HEK293 (cell line): ENCODE results near the gene DLX6.

Experiments used
- BCL11B ChIP-seq: fragments of 450-650 bp; formaldehyde crosslinking; IDR thresholded peaks from 2 replicates; pipeline ENCODE4 v1.5.1; 2016; ENCODE audit warnings: low read depth, missing biosample characterization, missing genetic modification characterization
- GLI4 ChIP-seq: fragments of 450-650 bp; formaldehyde crosslinking; IDR thresholded peaks from 2 replicates; pipeline ENCODE4 v1.5.1; 2016; ENCODE audit warnings: missing biosample characterization, missing genetic modification characterization
- GLIS2 ChIP-seq: fragments of 450-650 bp; formaldehyde crosslinking; IDR thresholded peaks from 2 replicates; pipeline ENCODE4 v1.5.1; 2016; ENCODE audit warnings: missing biosample characterization, missing genetic modification characterization
- SCRT2 ChIP-seq: fragments of 450-650 bp; formaldehyde crosslinking; IDR thresholded peaks from 2 replicates; pipeline ENCODE4 v1.5.1; 2016; ENCODE audit warnings: missing biosample characterization, missing genetic modification characterization
- TCF7L2 ChIP-seq: IDR thresholded peaks from 2 replicates; pipeline ENCODE4 v1.6.1; 2011; ENCODE audit warnings: low read depth, mild to moderate bottlenecking, inconsistent platforms, low read length, moderate library complexity, borderline replicate concordance
- TSHZ1 ChIP-seq: fragments of 450-650 bp; formaldehyde crosslinking; IDR thresholded peaks from 2 replicates; pipeline ENCODE4 v1.5.1; 2016; ENCODE audit warnings: missing biosample characterization, missing genetic modification characterization, borderline replicate concordance
- ZBTB48 ChIP-seq: fragments of 450-650 bp; formaldehyde crosslinking; IDR thresholded peaks from 2 replicates; pipeline ENCODE4 v1.5.1; 2016; ENCODE audit warnings: missing biosample characterization, missing genetic modification characterization
- ZFHX2 ChIP-seq: fragments of 450-650 bp; formaldehyde crosslinking; conservative IDR thresholded peaks from 2 replicates; pipeline ENCODE4 v1.5.1; 2016; ENCODE audit warnings: missing biosample characterization, missing genetic modification characterization
- ZNF16 ChIP-seq: fragments of 450-650 bp; formaldehyde crosslinking; IDR thresholded peaks from 2 replicates; pipeline ENCODE4 v1.5.1; 2016; ENCODE audit warnings: low read depth, missing biosample characterization, missing genetic modification characterization
- ZNF175 ChIP-seq: fragments of 450-650 bp; formaldehyde crosslinking; IDR thresholded peaks from 2 replicates; pipeline ENCODE4 v1.5.1; 2016; ENCODE audit warnings: missing biosample characterization, missing genetic modification characterization
- ZNF23 ChIP-seq: fragments of 450-650 bp; formaldehyde crosslinking; IDR thresholded peaks from 2 replicates; pipeline ENCODE4 v1.5.1; 2016; ENCODE audit warnings: missing biosample characterization, missing genetic modification characterization, borderline replicate concordance
- ZNF354C ChIP-seq: fragments of 450-650 bp; formaldehyde crosslinking; IDR thresholded peaks from 2 replicates; pipeline ENCODE4 v1.5.1; 2016; ENCODE audit warnings: missing biosample characterization, missing genetic modification characterization, low read depth, borderline replicate concordance
- ZNF362 ChIP-seq: fragments of 450-650 bp; formaldehyde crosslinking; IDR thresholded peaks from 2 replicates; pipeline ENCODE4 v1.5.1; 2016; ENCODE audit warnings: missing biosample characterization, missing genetic modification characterization
- ZNF423 ChIP-seq: fragments of 450-650 bp; formaldehyde crosslinking; IDR thresholded peaks from 2 replicates; pipeline ENCODE4 v1.5.1; 2016; ENCODE audit warnings: missing biosample characterization, missing genetic modification characterization
- ZNF510 ChIP-seq: fragments of 450-650 bp; formaldehyde crosslinking; IDR thresholded peaks from 2 replicates; pipeline ENCODE4 v1.5.1; 2018; ENCODE audit warnings: mild to moderate bottlenecking, missing genetic modification characterization, missing biosample characterization; ENCODE audit not compliant: insufficient replicate concordance
- ZNF600 ChIP-seq: fragments of 450-650 bp; formaldehyde crosslinking; IDR thresholded peaks from 2 replicates; pipeline ENCODE4 v1.5.1; 2016; ENCODE audit warnings: missing biosample characterization, missing genetic modification characterization
- ZNF830 ChIP-seq: fragments of 450-650 bp; IDR thresholded peaks from 2 replicates; pipeline ENCODE4 v1.5.0; 2018; ENCODE audit warnings: missing biosample characterization, missing genetic modification characterization, low read depth, mild to moderate bottlenecking, moderate library complexity
- ZNF843 ChIP-seq: fragments of 450-650 bp; formaldehyde crosslinking; IDR thresholded peaks from 2 replicates; pipeline ENCODE4 v1.5.1; 2016; ENCODE audit warnings: missing biosample characterization, missing genetic modification characterization
- ZSCAN30 ChIP-seq: fragments of 450-650 bp; IDR thresholded peaks from 2 replicates; pipeline ENCODE4 v1.5.1; 2018; ENCODE audit warnings: missing biosample characterization, mild to moderate bottlenecking, missing genetic modification characterization, moderate library complexity
- TF ChIP-seq, protein P1 (sequence below): fragments of 450-650 bp; formaldehyde crosslinking; IDR thresholded peaks from 2 replicates; pipeline ENCODE4 v1.5.1; 2016; ENCODE audit warnings: missing biosample characterization, missing genetic modification characterization
- TF ChIP-seq, protein P2 (sequence below): fragments of 450-650 bp; formaldehyde crosslinking; IDR thresholded peaks from 2 replicates; pipeline ENCODE4 v1.5.1; 2016; ENCODE audit warnings: missing biosample characterization, missing genetic modification characterization
- TF ChIP-seq, protein P3 (sequence below): fragments of 450-650 bp; formaldehyde crosslinking; optimal IDR thresholded peaks from 2 replicates; pipeline ENCODE3; 2016; ENCODE audit warnings: missing biosample characterization, mild to moderate bottlenecking, missing genetic modification characterization
- TF ChIP-seq, protein P4 (sequence below): fragments of 450-650 bp; formaldehyde crosslinking; IDR thresholded peaks from 2 replicates; pipeline ENCODE4 v1.5.1; 2016; ENCODE audit warnings: missing biosample characterization, missing genetic modification characterization
- TF ChIP-seq, protein P5 (sequence below): fragments of 450-650 bp; formaldehyde crosslinking; IDR thresholded peaks from 2 replicates; pipeline ENCODE4 v1.5.0; 2017; ENCODE audit warnings: missing biosample characterization, missing genetic modification characterization, borderline replicate concordance

The DLX6 gene

DNA sequence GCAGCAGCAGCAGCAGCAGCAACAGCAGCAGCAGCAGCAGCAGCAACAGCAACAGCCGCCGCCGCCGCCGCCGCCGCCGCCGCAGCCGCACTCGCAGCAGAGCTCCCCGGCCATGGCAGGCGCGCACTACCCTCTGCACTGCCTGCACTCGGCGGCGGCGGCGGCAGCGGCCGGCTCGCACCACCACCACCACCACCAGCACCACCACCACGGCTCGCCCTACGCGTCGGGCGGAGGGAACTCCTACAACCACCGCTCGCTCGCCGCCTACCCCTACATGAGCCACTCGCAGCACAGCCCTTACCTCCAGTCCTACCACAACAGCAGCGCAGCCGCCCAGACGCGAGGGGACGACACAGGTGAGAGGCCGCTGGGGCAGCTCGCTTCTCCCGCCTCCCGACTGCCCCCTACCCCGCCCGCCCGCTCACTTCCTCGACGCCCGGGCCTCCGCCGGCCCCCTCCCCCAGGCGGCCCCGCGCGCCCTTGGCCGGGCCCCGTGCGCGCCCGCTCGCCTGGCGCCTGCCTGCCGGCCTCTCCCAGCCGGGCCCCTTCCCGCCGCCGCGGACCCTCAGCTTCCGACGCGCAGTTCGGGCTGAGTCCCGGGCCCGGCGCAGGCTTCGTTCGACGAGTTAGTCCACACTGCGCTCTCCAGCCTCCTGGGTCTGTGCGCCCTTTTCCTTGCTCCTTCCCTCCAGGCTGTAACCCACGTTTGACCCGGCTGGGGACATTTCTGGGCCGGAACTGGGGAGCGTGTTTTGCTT lies 882 bp downstream of the DLX6 start (continued):
- TF ChIP-seq TSHZ1 (tag by site-specific recombination) (no peak), ZFHX2 (tag by site-specific recombination) (peak; percentile 79), ZNF830 (tag by site-specific recombination) (no peak), ZNF600 (tag by site-specific recombination) (peak; percentile 97), ZNF23 (tag by site-specific recombination) (no peak), ZNF362 (no peak), SCRT2 (tag by site-specific recombination) (peak; percentile 44; the same call in 1 of the 2 replicates), ZNF175 (no peak), BCL11B (tag by site-specific recombination) (no peak), TCF7L2 (no peak), ZNF354C (tag by site-specific recombination) (no peak), ZNF16 (tag by site-specific recombination) (no peak), GLIS2 (tag by site-specific recombination) (peak; percentile 86), ZNF510 (tag by site-specific recombination) (no peak), ZSCAN30 (tag by site-specific recombination) (peak; percentile 35; the same call in 1 of the 2 replicates), ZNF423 (0 out of 2 replicates have a peak, but pooled peaks have one; percentile 16), ZBTB48 (peak; percentile 80), GLI4 (tag by site-specific recombination) (0 out of 2 replicates have a peak, but pooled peaks have one; percentile 26), ZNF843 (tag by site-specific recombination) (no peak)
- TF ChIP-seq, protein P1, sequence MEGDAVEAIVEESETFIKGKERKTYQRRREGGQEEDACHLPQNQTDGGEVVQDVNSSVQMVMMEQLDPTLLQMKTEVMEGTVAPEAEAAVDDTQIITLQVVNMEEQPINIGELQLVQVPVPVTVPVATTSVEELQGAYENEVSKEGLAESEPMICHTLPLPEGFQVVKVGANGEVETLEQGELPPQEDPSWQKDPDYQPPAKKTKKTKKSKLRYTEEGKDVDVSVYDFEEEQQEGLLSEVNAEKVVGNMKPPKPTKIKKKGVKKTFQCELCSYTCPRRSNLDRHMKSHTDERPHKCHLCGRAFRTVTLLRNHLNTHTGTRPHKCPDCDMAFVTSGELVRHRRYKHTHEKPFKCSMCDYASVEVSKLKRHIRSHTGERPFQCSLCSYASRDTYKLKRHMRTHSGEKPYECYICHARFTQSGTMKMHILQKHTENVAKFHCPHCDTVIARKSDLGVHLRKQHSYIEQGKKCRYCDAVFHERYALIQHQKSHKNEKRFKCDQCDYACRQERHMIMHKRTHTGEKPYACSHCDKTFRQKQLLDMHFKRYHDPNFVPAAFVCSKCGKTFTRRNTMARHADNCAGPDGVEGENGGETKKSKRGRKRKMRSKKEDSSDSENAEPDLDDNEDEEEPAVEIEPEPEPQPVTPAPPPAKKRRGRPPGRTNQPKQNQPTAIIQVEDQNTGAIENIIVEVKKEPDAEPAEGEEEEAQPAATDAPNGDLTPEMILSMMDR (tag by site-specific recombination): peak; percentile 90
- TF ChIP-seq, protein P2, sequence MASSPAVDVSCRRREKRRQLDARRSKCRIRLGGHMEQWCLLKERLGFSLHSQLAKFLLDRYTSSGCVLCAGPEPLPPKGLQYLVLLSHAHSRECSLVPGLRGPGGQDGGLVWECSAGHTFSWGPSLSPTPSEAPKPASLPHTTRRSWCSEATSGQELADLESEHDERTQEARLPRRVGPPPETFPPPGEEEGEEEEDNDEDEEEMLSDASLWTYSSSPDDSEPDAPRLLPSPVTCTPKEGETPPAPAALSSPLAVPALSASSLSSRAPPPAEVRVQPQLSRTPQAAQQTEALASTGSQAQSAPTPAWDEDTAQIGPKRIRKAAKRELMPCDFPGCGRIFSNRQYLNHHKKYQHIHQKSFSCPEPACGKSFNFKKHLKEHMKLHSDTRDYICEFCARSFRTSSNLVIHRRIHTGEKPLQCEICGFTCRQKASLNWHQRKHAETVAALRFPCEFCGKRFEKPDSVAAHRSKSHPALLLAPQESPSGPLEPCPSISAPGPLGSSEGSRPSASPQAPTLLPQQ (tag by site-specific recombination): 0 out of 2 replicates have a peak, but pooled peaks have one; percentile 54
- TF ChIP-seq, protein P3, sequence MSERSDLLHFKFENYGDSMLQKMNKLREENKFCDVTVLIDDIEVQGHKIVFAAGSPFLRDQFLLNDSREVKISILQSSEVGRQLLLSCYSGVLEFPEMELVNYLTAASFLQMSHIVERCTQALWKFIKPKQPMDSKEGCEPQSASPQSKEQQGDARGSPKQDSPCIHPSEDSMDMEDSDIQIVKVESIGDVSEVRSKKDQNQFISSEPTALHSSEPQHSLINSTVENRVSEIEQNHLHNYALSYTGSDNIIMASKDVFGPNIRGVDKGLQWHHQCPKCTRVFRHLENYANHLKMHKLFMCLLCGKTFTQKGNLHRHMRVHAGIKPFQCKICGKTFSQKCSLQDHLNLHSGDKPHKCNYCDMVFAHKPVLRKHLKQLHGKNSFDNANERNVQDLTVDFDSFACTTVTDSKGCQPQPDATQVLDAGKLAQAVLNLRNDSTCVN (tag by site-specific recombination): peak; percentile 90
- TF ChIP-seq, protein P4, sequence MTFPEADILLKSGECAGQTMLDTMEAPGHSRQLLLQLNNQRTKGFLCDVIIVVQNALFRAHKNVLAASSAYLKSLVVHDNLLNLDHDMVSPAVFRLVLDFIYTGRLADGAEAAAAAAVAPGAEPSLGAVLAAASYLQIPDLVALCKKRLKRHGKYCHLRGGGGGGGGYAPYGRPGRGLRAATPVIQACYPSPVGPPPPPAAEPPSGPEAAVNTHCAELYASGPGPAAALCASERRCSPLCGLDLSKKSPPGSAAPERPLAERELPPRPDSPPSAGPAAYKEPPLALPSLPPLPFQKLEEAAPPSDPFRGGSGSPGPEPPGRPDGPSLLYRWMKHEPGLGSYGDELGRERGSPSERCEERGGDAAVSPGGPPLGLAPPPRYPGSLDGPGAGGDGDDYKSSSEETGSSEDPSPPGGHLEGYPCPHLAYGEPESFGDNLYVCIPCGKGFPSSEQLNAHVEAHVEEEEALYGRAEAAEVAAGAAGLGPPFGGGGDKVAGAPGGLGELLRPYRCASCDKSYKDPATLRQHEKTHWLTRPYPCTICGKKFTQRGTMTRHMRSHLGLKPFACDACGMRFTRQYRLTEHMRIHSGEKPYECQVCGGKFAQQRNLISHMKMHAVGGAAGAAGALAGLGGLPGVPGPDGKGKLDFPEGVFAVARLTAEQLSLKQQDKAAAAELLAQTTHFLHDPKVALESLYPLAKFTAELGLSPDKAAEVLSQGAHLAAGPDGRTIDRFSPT (tag by site-specific recombination): no peak
- TF ChIP-seq, protein P5, sequence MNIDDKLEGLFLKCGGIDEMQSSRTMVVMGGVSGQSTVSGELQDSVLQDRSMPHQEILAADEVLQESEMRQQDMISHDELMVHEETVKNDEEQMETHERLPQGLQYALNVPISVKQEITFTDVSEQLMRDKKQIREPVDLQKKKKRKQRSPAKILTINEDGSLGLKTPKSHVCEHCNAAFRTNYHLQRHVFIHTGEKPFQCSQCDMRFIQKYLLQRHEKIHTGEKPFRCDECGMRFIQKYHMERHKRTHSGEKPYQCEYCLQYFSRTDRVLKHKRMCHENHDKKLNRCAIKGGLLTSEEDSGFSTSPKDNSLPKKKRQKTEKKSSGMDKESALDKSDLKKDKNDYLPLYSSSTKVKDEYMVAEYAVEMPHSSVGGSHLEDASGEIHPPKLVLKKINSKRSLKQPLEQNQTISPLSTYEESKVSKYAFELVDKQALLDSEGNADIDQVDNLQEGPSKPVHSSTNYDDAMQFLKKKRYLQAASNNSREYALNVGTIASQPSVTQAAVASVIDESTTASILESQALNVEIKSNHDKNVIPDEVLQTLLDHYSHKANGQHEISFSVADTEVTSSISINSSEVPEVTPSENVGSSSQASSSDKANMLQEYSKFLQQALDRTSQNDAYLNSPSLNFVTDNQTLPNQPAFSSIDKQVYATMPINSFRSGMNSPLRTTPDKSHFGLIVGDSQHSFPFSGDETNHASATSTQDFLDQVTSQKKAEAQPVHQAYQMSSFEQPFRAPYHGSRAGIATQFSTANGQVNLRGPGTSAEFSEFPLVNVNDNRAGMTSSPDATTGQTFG (tag by site-specific recombination): no peak
